HG02763 (cell line): ENCODE data around the gene B2M.
"Not testable (repeated sequence)": the region's sequence is repeated elsewhere in the genome, so short reads cannot be mapped to it uniquely, and the experiment has no call there.

Experiments used
- ATAC-seq: cut with Tn5 transposase; IDR thresholded peaks from one replicate; pipeline ENCODE4 v1.9.1; 2021; ENCODE audit warnings: mild to moderate bottlenecking, moderate library complexity; ENCODE audit not compliant: unreplicated experiment

B2M gene

DNA sequence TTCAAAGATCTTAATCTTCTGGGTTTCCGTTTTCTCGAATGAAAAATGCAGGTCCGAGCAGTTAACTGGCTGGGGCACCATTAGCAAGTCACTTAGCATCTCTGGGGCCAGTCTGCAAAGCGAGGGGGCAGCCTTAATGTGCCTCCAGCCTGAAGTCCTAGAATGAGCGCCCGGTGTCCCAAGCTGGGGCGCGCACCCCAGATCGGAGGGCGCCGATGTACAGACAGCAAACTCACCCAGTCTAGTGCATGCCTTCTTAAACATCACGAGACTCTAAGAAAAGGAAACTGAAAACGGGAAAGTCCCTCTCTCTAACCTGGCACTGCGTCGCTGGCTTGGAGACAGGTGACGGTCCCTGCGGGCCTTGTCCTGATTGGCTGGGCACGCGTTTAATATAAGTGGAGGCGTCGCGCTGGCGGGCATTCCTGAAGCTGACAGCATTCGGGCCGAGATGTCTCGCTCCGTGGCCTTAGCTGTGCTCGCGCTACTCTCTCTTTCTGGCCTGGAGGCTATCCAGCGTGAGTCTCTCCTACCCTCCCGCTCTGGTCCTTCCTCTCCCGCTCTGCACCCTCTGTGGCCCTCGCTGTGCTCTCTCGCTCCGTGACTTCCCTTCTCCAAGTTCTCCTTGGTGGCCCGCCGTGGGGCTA lies at the start of gene B2M, which contains the start of gene PATL2:
B2M (plus strand) TSS at position 422 of the 647 bp plus-strand sequence; CDS start at position 452, 30 bp downstream.
PATL2 (minus strand) TSS at position 228 of the 647 bp plus-strand sequence. CDS start 34,833 bp downstream, outside the sequence.
- peak; percentile 78 for ATAC-seq

DNA sequence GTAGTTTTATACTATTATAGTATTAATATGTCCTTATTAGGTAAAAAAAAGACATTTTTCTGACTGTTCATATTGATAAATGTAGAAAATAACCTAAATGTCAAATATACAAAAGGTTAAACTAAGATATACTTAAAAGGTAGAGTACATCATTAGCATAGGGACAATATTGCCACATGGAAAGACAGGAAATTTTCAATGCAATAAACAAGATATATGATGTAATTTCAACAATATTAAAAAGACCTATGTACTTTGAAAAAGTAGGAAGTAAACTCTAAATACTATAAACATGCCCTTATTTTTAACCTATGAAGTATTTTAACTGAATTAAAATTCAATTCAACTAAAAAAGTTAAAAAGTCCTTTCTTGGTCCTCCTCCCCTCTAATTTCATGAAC lies 49.7 kb upstream of the B2M start:
- no peak for ATAC-seq

DNA sequence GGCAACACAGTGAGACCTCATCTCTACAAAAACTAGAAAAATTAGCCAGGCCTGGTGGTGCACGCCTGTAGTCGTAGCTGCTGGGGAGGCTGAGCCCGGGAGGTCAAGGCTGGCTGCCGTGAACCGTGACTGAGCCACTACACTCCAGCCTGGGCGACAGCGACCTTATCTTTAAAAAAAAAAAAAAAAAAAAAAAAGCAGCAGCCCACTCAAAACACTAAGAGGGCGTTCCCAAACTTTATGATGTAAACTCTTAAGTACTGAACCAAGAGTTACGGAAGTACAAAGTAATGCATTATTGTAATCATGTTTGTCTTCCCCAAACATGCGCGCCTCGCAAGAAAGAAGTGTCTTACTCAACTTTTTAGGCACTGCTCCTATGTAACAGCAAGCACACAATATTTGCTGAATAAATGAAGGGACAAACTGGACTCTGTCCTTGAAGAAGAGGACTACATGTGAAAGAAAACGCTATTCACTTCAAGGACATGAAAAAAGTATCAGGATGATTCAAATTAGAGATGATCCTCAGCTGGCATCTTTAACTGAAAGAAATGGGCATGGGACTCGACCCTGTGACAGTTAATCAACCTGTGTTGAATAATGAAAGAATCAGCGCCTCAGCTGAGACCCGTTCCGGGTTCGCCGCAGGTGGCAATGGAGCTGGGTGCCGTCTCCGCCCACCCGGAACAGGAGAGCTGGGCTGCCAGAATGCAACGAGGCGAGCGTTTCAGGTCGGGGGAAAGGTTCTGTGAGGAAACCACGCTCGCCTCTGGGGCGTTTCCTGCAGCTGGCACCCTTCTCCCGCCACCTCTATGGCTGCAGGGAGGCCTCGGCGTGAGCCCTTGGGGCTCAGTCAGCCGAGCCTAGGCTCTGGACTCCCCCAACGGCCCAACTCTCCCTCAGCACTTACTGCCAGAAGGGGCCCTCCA lies 48.6 kb upstream of the B2M start:
- peak; percentile 49 for ATAC-seq

DNA sequence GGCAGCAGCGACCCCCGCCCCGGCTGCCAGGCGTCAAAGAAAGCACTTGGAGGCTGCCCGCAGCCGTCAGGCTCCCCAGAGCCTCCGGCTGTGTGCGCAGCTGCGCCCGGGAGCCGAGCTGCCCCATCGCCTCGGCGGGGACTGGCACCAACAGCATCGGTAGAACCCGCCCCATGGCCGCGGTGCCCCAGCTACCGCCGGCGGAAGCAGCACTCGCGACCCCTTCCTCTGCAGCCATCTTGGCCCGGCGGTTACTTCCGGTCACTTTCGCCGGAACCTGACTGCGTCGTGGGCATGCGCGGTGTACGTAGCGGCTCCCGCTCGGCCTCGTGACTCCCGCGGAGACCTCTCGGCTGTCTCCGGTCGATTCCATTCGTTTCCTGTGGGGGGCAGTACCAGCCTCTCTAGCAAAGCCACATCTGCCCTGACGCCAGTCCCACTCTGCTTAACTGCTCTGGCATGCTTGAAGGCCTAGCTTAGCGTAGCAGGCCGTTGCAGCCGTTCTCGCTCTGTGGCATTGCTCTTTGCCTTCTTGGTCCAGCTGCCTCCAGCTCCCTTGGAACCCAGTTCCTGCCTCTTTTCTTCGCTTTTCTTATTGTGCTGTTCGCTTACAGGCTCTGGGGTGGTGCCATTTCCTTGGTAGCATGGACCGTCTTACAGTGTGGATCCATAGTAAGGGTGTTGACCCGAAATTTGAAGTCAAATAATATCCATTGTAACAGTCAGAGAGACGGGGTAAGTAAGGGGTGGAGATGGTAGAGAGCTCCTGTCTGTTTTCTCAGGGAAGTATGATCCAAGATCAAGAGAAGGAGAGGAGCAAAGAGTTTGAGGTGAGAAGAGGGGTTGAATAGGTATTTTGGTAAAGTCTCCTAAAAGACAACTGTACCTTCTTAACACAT lies 47.7 kb upstream of the B2M start, which contains the start of gene SPG11:
SPG11 (minus strand) TSS at position 253 of the 899 bp plus-strand sequence; CDS start at position 238, 15 bp downstream.
- peak; percentile 75 for ATAC-seq

- ATAC-seq = no peak
These were observed 44.9 kb upstream of the B2M start for GRCh38 chr15:44666210-44667038.

DNA sequence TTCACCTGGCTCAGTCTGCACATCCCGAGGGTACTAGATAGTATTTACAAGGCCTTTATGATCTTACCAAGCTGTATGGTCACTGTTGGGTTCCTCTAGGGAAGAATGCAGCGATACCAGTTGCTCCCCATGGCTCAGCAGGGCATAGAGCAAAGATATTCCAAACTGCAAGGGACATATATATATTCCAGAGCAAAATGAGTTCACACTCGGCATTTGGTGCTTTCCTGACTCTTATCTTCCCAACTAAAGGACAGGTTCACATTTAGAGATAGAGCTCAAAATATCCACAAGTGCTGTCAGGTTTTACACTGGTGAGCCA lies 44.3 kb upstream of the B2M start:
- ATAC-seq = no peak

DNA sequence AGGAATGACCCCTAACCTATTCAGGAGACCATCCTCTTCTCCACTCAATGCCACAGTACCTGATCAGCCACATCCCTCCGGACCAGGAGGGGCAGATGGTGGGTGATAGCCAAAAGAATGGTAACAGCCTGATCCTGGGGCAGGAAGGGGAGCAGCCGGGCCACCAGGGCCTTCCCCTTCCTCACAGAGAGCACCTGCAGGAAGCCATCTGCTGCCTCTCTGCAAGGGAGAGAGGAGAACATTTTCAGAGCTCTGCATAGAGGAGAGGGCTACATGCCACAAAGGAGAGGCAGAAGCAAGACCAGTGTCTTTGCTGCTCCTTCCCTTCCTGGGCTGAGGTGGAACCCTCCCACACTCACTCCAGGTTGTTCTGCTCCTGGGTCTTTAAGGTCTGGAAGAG lies 42.4 kb upstream of the B2M start:
- ATAC-seq = no peak

- ATAC-seq = no peak
These were observed 41.0 kb upstream of the B2M start for GRCh38 chr15:44670087-44670950.

GRCh38 chr15:44673639-44674038 lies 37.7 kb upstream of the B2M start:
- ATAC-seq = no peak

DNA sequence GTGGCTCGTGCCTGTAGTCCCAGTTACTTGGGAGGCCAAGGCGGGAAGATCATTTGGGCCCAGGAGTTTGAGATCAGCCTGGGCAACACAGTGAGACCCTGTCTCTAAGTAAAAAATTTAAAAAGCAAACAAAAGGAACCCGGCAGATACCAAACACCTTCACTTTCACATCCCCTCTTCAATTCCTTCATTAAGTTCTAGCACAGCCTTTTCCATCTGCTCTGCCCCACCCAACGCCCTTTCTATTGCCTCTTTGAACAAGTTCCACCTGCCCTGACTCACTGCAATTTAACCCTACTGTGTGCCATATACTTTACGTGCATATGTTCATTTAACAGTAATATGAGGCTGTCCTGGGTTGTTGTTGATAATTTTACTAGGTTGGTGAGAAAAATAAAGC lies 35.4 kb upstream of the B2M start:
- no peak for ATAC-seq

- ATAC-seq = no peak
These were observed 34.6 kb upstream of the B2M start for GRCh38 chr15:44676676-44677075.

GRCh38 chr15:44682211-44682610 lies 29.1 kb upstream of the B2M start:
- ATAC-seq = no peak

- not testable (repeated sequence) for ATAC-seq
These were observed 28.3 kb upstream of the B2M start for GRCh38 chr15:44682809-44683682.

DNA sequence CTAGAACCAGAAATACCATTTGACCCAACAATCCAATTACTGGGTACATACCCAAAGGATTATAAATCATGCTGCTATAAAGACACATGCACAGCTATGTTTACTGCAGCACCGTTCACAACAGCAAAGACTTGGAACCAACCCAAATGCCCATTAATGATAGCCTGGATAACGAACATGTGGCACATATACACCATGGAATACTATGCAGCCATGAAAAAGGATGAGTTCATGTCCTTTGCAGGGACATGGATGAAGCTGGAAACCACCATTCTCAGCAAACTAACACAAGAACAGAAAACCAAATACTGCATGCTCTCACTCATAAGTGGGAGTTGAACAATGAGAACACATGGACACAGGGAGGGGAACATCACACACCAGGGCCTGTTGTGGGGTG lies 22.0 kb upstream of the B2M start:
- not testable (repeated sequence) for ATAC-seq

DNA sequence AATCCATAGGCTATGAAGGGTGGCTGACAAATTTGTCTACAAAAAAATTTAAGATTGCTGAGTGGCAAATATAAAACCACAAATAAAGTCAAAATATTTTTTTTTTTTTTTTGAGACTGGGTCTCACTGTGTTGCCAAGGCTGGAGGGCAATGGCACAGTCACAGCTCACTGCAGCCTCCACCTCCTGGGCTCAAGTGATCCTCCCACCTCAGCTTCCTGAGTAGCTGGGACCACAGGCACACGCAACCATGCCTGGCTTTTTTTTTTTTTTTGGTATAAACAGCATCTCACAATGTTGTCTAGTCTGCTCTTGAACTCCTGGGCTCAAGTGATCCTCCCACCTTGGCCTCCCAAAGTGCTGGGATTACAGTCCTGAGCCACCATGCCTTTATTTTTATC lies 21.1 kb upstream of the B2M start:
- ATAC-seq = not testable (repeated sequence)

DNA sequence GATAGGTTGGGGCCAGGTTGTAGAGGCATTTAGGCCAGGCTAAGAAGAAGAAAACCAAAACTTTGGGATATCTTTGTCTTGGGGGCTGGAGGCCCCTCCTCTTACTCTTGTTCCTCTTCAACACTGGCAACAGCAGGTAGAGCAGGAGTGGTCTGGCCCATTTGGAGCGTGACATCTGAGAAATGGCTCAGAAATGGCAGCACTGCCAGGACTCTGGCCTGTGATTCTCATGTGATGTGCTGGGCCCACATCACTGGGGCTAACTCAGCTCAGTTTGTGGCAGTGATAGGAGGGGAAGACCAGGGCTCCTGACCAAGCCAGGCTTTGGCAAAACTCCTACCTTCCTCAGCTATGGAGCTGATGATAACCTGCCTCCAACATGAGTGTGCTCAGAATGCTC lies 18.7 kb upstream of the B2M start:
- ATAC-seq = no peak

DNA sequence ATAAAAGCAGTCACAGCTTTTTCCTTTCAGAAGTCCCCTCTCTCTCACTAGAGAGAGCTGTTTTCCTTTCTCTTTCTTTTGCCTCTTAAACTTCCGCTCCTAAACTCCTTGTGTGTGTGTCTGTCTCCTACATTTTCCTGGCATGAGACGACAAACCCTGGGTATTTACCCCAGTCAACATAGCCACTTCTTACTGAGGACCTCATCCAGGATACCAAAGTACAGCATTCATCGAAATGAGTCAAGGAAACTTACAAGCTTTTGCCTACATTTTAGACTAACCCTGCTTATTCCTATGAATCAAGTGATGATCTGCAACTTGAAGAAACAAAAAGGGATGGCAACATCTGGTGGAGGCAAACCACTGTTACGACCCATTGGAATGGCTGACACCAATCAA lies 16.9 kb upstream of the B2M start:
- no peak for ATAC-seq

DNA sequence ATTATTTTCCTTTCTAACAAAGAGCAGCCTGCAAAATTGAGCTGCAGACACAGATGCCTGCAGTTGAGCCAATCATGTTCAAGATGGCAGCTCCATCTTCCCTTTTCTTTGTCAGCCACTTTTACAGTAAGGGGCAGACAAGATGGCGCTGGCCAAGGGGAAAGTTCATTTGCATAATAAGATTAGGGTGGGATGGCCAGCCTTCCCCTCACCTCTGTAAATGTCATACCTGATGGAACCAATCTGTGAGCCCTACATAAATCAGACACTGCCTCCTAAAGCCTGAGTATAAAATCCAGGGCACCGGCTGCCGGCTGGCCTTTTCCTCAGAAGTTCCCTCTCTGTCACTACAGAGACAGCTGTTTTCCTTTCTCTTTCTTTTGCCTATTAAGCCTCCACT lies 16.0 kb upstream of the B2M start:
- no peak for ATAC-seq
